ENCODE measurements around the gene ERAP2. TPM values are rescaled to one million over a fixed set of nuclear protein-coding genes. Genes with fewer than 3 reads are reported as not detected.

Gene ERAP2
- total RNA-seq, 2 donors from 2014 or later, result 7.7 to 19.0 TPM

GRCh38 chr5:96856371-96856770, 19.9 kb upstream of the ERAP2 start:
- no peaks in the 10 kb centered on the region for H3K4me1 ChIP-seq (replicated peaks)
- intact Hi-C loops (cut with DNase I), result no loop called here
- TF ChIP-seq POLR2A (IDR thresholded peaks at IDR 0.05) (no peak), POLR2AphosphoS5 (IDR thresholded peaks at IDR 0.05) (no peak)
- TF ChIP-seq, protein P1, sequence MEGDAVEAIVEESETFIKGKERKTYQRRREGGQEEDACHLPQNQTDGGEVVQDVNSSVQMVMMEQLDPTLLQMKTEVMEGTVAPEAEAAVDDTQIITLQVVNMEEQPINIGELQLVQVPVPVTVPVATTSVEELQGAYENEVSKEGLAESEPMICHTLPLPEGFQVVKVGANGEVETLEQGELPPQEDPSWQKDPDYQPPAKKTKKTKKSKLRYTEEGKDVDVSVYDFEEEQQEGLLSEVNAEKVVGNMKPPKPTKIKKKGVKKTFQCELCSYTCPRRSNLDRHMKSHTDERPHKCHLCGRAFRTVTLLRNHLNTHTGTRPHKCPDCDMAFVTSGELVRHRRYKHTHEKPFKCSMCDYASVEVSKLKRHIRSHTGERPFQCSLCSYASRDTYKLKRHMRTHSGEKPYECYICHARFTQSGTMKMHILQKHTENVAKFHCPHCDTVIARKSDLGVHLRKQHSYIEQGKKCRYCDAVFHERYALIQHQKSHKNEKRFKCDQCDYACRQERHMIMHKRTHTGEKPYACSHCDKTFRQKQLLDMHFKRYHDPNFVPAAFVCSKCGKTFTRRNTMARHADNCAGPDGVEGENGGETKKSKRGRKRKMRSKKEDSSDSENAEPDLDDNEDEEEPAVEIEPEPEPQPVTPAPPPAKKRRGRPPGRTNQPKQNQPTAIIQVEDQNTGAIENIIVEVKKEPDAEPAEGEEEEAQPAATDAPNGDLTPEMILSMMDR (IDR thresholded peaks at IDR 0.05), result no peak
- no peak overlapping the region for H3K27ac ChIP-seq
- H3K4me3 ChIP-seq, result no peak overlapping the region
- WGBS, result 54% methylated on average over 3 of the region's 3 CpGs
- no peaks in the 10 kb centered on the region for H3K27me3 ChIP-seq (replicated peaks; ENCODE audit: insufficient read depth)
- DNase-seq (ENCODE audit: low spot score), result no peak
- no peaks in the 10 kb centered on the region for H3K9me3 ChIP-seq
- H3K36me3 ChIP-seq, result no peaks in the 10 kb centered on the region

GRCh38 chr5:96857454-96857853, 18.8 kb upstream of the ERAP2 start:
- Histone ChIP-seq H3K27me3 (replicated peaks; ENCODE audit: insufficient read depth) (no peaks in the 10 kb centered on the region), H3K4me1 (replicated peaks) (no peaks in the 10 kb centered on the region), H3K27ac (no peak overlapping the region), H3K4me3 (no peak overlapping the region), H3K36me3 (no peaks in the 10 kb centered on the region), H3K9me3 (no peaks in the 10 kb centered on the region)
- no peak for DNase-seq (ENCODE audit: low spot score)
- 94% methylated on average over 1 of the region's 1 CpG for WGBS
- intact Hi-C loops (cut with DNase I), result no loop called here
- TF ChIP-seq POLR2AphosphoS5 (IDR thresholded peaks at IDR 0.05), result no peak
- TF ChIP-seq POLR2A (IDR thresholded peaks at IDR 0.05), result no peak
- TF ChIP-seq, protein P1 (IDR thresholded peaks at IDR 0.05), result no peak

- no peaks in the 10 kb centered on the region for H3K4me1 ChIP-seq (replicated peaks)
- no peak for TF ChIP-seq POLR2AphosphoS5 (IDR thresholded peaks at IDR 0.05)
- TF ChIP-seq POLR2A (IDR thresholded peaks at IDR 0.05), result no peak
- TF ChIP-seq, protein P1 (IDR thresholded peaks at IDR 0.05), result no peak
- WGBS, result 84% methylated on average over 4 of the region's 4 CpGs
- H3K27me3 ChIP-seq (replicated peaks; ENCODE audit: insufficient read depth), result no peaks in the 10 kb centered on the region
- no peaks in the 10 kb centered on the region for H3K36me3 ChIP-seq
- H3K4me3 ChIP-seq, result no peak overlapping the region
- DNase-seq (ENCODE audit: low spot score), result no peak
- H3K27ac ChIP-seq, result no peak overlapping the region
- intact Hi-C loops (cut with DNase I), result no loop called here
- H3K9me3 ChIP-seq, result no peaks in the 10 kb centered on the region
Observed at GRCh38 chr5:96857924-96858323, 18.4 kb upstream of the ERAP2 start.

- WGBS, result 96% methylated on average over 2 of the region's 2 CpGs
- intact Hi-C loops (cut with DNase I), result no loop called here
- TF ChIP-seq, protein P1 (IDR thresholded peaks at IDR 0.05), result no peak
- TF ChIP-seq POLR2AphosphoS5 (IDR thresholded peaks at IDR 0.05) (no peak), POLR2A (IDR thresholded peaks at IDR 0.05) (no peak)
- Histone ChIP-seq H3K4me3 (no peak overlapping the region), H3K36me3 (no peaks in the 10 kb centered on the region), H3K27me3 (replicated peaks; ENCODE audit: insufficient read depth) (no peaks in the 10 kb centered on the region), H3K9me3 (no peaks in the 10 kb centered on the region), H3K27ac (no peak overlapping the region), H3K4me1 (replicated peaks) (no peaks in the 10 kb centered on the region)
- DNase-seq (ENCODE audit: low spot score), result no peak
Observed at GRCh38 chr5:96859375-96859774, 16.9 kb upstream of the ERAP2 start.

DNA sequence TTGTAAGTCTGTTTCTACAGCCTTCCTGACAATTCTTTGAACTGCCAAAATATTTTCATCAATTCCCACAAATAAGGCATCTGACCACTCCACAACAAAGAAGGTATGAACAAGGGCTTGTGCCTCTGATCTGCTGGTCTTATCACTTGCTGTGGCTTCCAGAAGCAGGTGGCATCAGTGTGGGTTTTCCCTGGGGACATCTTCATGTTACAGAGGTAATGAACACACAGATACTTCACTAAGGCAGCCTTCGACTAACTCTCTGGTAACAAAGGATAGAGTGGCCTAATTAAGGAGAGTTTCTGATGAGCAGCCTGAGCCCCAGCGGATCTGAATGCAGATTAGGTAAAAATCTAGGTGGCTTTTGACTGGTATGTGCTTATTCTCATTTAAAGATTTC, 15.2 kb upstream of the ERAP2 start:
- Histone ChIP-seq H3K4me1 (replicated peaks) (no peaks in the 10 kb centered on the region), H3K27me3 (replicated peaks; ENCODE audit: insufficient read depth) (no peaks in the 10 kb centered on the region), H3K36me3 (no peaks in the 10 kb centered on the region), H3K27ac (no peak overlapping the region), H3K4me3 (no peak overlapping the region), H3K9me3 (no peaks in the 10 kb centered on the region)
- TF ChIP-seq POLR2A (IDR thresholded peaks at IDR 0.05) (no peak), POLR2AphosphoS5 (IDR thresholded peaks at IDR 0.05) (no peak)
- TF ChIP-seq, protein P1 (IDR thresholded peaks at IDR 0.05), result no peak
- no peak for DNase-seq (ENCODE audit: low spot score)
- 90% methylated on average over 2 of the region's 2 CpGs for WGBS
- intact Hi-C loops (cut with DNase I), result no loop called here
